Activated CD8-positive, alpha-beta memory T cell treated with anti-CD3 and anti-CD28 coated beads for 36 hours (primary cell): Measurements from ENCODE around the gene DUOXA2. TPM values are rescaled to one million over a fixed set of nuclear protein-coding genes. Genes with fewer than 3 reads are reported as not detected.

ENCODE experiments used
- CTCF ChIA-PET: fragments of 350-600 bp; sonication (Branson Sonifier 250); formaldehyde crosslinking; loops from one replicate; lab custom pipeline; 2021; ENCODE audit warnings: antibody characterized with exemption; lab: Charles Lee
- POLR2A ChIA-PET: fragments of 350-600 bp; sonication (Branson Sonifier 250); formaldehyde crosslinking; loops from one replicate; lab custom pipeline; 2021; ENCODE audit warnings: antibody characterized with exemption; lab: Charles Lee
- total RNA-seq, 2 experiments: library from RNA; stranded (reverse); gene quantifications; one replicate each; pipeline ENCODE4 v1.2.3, GENCODE V29; 2021

DUOXA2 gene
- total RNA-seq, 2 experiments from 2014 or later = not detected

DNA sequence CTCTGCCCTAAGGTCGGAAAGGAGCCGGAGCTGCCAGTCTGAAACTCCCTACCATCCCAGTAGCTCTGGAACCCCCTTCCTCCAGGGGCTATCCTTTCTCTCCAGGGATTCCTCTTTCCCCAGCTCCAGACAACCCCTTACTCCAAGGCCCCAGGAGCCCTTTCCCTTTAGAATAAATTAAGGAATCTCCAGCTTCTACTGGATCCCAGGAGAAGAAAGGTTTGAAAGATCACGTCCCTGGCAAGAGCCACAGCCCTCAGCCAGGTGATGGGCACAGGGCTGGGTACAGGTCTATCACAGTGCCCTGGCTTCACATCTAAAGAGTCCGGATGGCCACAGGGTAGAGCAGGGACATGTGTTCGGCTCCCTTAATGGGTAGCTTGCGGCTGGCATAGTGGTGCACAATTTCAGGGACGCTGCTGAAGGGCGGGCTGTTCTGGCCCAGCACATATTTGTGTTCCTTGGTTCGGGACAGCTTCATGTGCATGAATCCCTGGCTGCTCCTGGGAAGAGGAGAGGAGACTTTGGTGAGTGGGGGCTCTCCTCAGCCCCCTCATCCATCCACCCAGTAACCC, 53.6 kb downstream of the DUOXA2 start:
- POLR2A ChIA-PET = interaction anchor here (1.2 kb wide), 1 partner anchor 19 kb away, joined by 9 read pairs; the partner anchor contains the start of gene SHF

More for the DNA sequence above, 53.6 kb downstream of the DUOXA2 start:
- CTCF ChIA-PET = interaction anchor here (0.5 to 2.4 kb wide), 14 partner anchors 9 to 144 kb away, joined by 3 to 13 read pairs (median 4); partner anchors contain the start of gene SHF

Other genes starting within 250 kb of the DUOXA2 start
- gene TERB2, start 157.6 kb upstream of the DUOXA2 start, total RNA-seq = not detected
- 10 to 100 TPM; 29.9 to 30.5 TPM for gene SORD, start 91.1 kb upstream of the DUOXA2 start, total RNA-seq
- gene DUOX2, start 154 bp upstream of the DUOXA2 start, total RNA-seq = under 1 TPM in 1 of 2 experiments, not detected in 1; 0.02 TPM
- gene DUOXA1, start 15.6 kb downstream of the DUOXA2 start, total RNA-seq = not detected
- under 1 TPM; 0.19 TPM for gene DUOX1, start 15.7 kb downstream of the DUOXA2 start, total RNA-seq
- gene SHF, start 73.6 kb downstream of the DUOXA2 start, total RNA-seq = 10 to 100 TPM; 11.7 to 12.4 TPM
- gene SLC28A2, start 137.9 kb downstream of the DUOXA2 start, total RNA-seq = not detected